H54 (cell line): ENCODE data around the gene CDC14A.
A peak's percentile ranks its signal among the peaks of the same experiment; 100 is the strongest.

Experiments
- DNase-seq: peaks from one replicate; pipeline ENCODE4 v3.0.0; 2011; ENCODE audit warnings: low spot score, mixed read lengths; ENCODE audit not compliant: insufficient read length
- FAIRE-seq: peaks from 3 replicates; lab custom pipeline; 2011; peaks lifted over from hg19 to GRCh38; lab: Jason Lieb, UNC
- POLR2A ChIP-seq: IDR thresholded peaks from 2 replicates; pipeline ENCODE4 v1.6.1; 2011; ENCODE audit warnings: low read depth, mild to moderate bottlenecking, low read length

The CDC14A gene

DNA sequence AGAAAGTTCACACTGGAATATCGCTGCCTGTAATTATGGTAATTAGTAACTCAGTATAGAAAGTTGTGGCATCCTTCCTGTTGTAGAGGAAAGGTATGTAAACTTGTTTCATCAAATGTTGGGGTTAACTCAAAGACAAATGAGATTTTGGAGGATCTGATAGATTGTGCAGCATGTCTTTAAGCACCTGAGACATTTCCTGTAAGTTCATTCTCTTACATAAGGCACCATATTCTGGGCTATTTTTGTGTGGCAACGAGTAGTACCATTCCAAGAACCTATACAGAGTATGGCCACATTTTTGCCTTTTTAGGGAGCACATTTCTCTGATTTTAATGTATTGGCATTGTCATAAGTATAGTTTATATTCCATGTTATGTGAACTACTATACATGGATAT lies 88.8 kb downstream of the CDC14A start:
- TF ChIP-seq POLR2A = no peak
- FAIRE-seq (no peak), DNase-seq (no peak)

DNA sequence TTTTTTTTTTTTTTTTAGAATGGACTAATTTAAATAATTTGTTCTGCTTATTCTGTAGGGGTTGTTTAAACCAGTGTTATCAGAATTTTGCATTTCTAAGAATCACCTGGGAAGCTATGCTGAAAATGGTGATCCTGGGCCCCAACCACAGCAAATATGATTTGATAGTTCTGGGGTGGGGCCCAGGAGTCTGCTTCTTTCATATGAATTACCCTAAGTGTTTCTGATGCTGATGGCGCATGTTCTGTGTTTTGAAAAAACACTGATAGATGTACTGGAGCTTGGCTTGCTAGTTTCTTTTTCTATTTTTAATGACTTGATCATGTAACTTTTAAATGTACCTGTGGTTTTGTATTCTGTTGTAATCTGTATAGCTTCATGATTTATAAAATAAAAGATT lies 89.3 kb downstream of the CDC14A start:
- DNase-seq (no peak), FAIRE-seq (no peak)
- TF ChIP-seq POLR2A = no peak

DNA sequence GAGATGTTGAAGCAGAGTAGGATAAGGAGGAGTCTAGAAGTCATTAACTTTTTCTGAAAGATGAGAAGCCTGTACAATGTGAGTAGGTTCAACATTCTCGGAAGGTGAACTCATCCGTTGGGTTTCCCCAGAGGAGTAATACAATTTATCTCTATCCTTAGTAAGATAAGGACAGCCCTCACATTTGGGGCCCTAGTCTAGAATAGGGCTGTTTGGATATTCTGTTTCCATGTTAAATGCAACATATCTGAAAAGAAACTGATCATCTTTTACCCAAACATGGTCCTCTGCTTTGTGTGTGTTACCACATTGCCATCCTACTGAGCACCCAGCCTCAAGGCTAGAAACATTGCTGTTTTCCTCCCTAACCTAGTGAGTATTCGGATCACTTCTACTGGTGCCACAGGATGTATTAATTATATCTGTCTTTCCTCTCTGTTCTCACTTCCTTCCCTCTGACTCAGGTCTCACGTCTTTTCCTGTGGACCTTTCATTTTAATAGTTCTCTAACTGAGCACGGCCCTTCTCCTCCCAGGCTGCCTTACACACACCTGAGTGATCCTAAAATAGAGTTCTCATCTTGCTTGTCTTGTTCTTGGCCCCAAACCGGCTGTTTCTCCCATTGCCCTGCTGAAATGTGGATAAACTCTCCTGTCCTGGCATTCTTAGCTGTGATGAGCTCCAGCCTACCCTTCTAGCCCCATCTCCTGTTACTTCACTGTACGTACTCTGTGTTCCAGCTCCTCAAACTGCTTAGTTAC lies 91.7 kb downstream of the CDC14A start:
- FAIRE-seq (peak; percentile 88), DNase-seq (no peak)
- TF ChIP-seq POLR2A = no peak

DNA sequence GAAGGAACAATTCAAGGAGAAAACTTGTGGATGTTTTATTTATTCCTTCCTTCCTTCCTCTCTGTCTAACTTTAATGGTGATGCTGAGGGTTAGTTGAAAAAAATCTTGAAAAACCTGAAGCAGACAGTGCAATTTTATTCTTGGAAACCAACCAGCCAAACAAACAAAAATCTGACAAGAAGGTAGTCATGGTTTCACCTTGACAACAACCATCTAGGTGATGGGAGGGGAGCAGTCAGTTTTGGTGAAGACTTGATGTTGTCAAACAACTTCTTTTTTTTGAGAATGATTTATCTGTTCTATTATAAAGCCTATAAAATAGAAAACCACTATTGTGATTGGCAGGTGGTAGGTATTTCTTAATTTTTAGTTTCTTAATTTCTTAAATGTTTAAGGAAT lies 93.3 kb downstream of the CDC14A start:
- no peak for FAIRE-seq
- no peak for TF ChIP-seq POLR2A
- DNase-seq = no peak

DNA sequence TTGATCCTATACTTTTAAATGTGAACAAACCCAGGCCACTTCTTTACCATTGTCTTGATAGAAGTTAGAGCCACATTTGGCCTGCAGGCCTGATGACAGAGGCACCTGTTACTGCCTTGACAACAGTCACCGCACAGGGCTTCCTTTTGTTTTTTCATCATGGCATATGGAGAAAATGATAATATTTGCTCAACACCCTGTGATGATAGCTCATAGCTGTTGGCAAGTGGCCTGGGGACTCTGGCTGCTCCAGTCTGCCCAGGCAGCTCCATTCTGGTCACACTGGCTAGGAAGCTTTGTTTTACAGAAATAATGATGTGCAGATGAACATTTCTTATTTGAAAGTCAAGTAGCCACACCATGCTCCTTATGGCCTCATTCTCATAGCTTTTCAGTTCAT lies 96.1 kb downstream of the CDC14A start:
- no peak for DNase-seq
- no peak for FAIRE-seq
- TF ChIP-seq POLR2A = no peak

DNA sequence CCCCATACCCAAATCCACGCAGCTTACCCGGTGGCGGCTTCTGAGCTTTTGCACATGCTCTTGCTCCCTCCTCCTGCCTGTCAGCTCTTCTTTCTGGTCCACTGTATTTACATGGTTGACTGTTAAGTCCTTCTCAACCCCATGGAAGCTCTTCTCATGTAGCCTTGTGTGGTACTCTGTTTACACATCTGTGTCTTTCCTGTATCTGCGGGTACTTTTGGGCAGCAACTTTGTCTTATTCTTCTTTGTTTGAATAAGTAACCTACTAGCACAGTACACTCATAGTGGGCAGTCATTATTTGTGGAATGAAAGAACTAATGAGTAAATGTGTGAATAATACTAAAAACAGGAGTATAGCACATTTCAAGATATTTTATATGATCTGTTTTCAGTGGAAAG lies 97.2 kb downstream of the CDC14A start:
- no peak for TF ChIP-seq POLR2A
- no peak for DNase-seq
- FAIRE-seq = no peak

DNA sequence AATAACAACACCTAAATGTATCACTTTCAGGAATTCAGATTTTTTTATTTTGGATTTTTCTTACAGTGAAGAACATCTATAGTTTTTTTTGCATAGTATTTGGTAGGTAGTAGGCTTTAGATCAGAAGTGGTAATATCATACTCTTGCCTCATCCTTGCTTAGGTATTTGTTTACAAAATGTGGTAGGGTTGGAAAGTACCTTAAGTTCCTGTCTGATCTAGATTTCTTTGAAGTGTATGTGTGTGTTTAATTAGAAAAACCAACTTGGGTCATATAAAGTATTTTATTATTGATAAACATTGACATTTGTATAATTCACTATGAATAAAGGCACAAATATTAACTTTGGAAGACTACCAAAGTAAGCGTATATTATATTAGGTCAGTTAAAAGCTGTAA lies 100.3 kb downstream of the CDC14A start:
- no peak for DNase-seq
- TF ChIP-seq POLR2A = no peak
- FAIRE-seq = no peak

DNA sequence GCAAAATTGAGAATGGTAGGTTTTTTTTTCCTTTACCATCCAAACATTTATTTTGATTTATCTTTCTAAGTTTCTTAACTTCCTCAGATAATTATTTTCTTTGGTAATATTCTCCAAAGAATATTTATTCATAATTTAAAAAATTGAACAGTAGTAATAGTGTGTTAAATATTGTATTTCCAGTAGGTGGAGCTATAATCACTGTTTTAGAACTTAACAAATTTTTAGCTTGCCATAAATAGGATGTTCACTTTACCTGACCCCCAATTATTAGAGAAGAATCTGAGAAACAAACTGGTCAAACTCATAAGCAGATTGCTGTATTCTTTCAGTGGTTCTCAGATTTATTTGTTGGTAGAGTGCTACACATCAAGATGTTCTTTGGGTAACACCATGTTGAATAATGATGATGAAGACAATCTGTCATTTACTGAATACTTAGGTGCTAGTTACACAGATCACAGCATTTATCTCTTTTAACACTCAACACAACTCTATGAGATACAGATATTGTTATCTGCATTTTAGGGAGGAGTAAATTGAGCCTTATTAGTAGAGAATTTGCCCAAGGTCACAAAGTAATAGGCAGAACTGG lies 103.3 kb downstream of the CDC14A start:
- TF ChIP-seq POLR2A = no peak
- DNase-seq = no peak
- peak; percentile 71 for FAIRE-seq

DNA sequence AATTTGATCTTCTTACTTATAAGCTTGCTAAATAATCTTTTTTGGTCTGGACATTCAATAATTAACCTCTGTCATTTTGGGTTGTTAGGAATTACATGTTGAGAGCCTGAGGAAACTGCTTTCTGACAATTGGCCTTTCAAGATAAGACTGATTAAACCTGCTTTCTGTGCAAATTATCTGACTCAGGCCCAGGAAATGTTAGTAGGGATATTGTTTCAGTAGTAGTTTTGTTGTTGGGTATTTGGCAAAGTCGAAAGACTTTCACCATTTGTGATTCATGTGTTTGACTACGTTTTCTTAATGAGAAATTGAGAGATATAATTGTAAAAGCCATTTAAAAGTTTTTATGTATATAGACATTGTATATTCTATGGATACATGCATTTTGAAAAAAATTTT lies 104.6 kb downstream of the CDC14A start:
- DNase-seq (no peak), FAIRE-seq (no peak)
- no peak for TF ChIP-seq POLR2A

DNA sequence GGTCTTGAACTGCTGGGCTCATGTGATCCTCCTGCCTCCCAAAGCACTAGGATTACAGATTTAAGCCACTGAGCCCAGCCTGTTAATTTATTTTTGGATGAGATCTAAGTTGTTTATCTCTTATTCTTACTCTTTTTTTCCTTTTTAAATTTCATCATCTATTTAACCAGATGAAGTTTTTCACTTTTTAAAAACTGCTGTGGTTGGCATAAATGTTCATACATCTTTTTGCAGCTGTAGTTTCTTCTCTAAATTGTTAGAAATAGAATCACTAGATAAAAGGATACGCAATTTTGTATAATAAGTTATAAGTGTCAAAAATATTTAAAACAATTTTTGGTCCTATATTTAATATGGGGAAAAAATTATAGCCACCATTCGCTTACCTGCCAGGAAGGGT lies 105.4 kb downstream of the CDC14A start:
- TF ChIP-seq POLR2A = no peak
- no peak for FAIRE-seq
- DNase-seq = no peak

DNA sequence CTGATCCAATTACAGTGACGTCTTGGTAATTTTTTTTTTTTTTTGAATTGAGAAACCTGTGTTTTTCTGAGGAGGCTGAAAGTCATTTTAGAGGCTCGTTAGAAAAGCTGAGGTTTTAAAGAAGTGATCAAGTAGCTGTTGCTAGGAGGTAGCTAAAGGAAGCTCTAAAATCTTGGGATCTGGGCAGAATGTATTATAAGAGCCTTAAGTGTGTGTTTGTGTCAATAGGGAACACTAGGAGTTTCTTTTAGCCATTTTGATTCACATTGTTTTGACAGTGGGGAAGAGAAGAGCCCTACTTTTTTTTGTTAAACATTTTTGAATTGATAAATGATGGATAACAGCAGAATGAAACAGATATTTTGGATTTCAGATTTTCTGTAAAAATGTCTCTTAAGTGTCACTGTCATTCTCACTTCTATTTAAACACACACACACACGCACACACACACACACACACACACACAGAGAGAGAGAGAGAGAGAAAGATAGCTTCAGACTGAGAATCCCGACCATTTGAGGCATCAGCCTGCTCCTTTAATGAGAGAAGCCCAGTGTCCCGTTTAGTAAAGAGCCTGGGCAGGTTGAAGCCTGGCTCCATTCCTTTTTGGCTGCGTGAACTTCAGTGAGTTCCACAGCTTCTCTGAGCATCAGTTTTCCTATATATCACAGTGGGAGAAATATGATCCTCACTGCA lies 106.5 kb downstream of the CDC14A start:
- no peak for FAIRE-seq
- no peak for TF ChIP-seq POLR2A
- no peak for DNase-seq

DNA sequence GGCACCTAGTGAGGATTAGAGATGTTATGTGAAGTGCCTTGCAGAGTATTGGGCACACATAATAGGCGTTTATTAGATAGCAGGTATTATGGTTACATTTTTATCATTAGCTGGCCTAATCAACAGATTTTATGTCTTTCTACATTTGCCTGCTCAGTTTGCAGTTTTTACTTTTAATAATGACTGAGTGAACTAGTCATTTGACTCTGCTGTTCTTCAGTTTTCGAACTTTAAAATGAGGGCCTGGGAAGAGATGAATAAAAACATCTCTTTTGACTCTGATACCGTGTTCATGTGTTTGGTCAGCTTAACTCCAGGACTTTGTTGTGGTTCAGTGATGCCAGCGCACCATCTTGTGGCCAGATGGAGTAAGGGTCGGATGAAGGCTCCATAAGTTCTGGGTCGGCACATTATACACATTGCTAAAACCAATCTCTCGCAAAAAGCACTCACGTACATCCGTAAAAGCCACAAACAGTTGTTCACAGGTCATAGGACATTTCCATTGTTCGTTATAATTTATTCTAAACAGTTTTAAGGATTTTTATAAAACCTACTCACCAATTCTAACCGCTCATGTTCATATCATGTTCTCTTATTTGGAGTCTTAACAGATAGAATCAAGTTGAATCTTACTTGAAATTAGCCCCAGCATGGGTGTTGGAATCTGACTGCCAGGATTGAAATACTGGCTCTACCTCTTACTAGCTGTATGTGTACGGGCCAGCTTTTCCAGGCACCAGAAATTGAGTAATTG lies 107.2 kb downstream of the CDC14A start:
- FAIRE-seq = peak; percentile 97
- DNase-seq = peak; percentile 21

DNA sequence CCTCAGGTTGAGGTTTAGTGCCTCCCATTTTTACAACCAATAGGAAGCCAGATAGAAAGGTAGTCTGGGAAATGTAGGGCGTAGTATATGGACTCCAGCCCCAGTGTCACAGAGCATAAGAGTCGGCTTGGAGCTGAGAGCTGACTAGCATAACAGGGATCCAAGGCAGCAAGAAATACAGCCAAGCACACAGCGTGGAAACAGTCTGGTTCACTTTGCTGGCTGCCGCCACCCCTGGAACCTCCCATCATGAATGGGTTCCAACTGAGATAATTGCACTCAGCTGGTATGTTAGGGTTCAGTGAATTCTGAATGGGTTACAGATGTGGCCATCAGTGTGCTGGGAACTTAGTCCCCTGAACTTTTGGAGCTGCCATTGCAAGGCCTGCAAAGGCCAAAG lies 108.9 kb downstream of the CDC14A start:
- no peak for FAIRE-seq
- no peak for TF ChIP-seq POLR2A
- no peak for DNase-seq

More for the DNA sequence above, 107.2 kb downstream of the CDC14A start:
- no peak for TF ChIP-seq POLR2A
